ENCODE results near the gene CDC42BPB. TPM values are rescaled to one million over a fixed set of nuclear protein-coding genes. Genes with fewer than 3 reads are reported as not detected.

CDC42BPB gene
- total RNA-seq, 2 donors from 2014 or later = 66.2 to 102 TPM

DNA sequence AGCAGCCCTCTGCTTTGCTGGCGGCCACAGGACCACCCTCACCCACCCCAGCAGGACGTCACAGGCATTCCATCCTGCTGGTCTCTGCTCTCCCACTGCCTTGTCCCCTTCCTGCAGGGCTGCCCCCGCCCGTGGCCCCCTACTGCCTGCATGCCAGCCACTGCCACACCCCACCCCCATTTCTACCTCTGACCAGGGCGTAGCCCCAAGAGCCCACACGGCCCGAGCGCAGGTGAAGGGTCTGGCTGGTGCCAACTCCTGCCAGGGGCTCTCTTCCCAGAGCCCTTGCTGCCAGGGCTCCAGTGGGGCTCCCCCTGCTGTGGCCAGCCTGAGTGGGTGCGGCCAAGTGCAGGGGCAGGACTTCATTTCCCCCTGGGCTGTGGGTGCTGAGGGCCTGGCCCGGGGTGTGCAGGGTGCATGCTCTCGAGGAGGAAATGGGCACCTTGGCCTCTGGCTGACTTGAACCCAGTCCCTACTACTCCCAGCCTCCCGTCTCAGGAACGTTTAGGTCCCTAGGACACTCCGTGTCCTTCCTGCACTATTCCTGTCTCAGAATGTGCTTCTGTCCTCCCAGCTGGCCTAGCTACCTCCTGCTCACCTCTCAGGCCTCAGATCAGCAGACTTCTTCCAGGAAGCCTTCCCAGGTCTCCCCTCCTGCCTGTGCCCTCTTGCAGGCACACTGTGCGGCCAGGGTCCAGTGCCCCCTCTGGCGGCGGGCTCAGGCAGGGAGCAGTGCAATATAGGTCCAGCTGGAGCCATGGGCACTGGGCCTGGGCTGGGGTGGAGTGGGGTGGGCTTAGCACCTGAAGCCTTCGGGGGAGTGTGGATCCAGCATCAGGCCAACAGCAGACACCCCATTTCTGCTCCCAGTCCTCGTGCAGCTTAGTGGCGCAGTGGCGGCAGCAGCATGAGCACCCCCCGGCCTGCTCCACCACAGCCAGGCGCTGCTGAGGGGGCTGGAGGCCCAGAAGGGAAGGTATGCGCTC lies 28.1 kb upstream of the CDC42BPB start:
- intact Hi-C loops (cut with DNase I) = no loop called here
- Histone ChIP-seq H3K4me3 (no peak overlapping the region), H3K4me1 (no peaks in the 10 kb centered on the region), H3K27me3 (peaks cover 0 to 9% of the 10 kb centered on the region in 2 donors), H3K9me3 (no peaks in the 10 kb centered on the region), H3K27ac (no peak overlapping the region), H3K36me3 (replicated peaks in 1 of 2; ENCODE audit: insufficient read depth in 1 of 2, low read depth in 2 of 2) (no peaks in the 10 kb centered on the region)
- ATAC-seq (no peak), DNase-seq (no peak)
- WGBS, 2 donors = 63% methylated on average over 6 to 22 of the region's 24 CpGs
- TF ChIP-seq, protein P1, sequence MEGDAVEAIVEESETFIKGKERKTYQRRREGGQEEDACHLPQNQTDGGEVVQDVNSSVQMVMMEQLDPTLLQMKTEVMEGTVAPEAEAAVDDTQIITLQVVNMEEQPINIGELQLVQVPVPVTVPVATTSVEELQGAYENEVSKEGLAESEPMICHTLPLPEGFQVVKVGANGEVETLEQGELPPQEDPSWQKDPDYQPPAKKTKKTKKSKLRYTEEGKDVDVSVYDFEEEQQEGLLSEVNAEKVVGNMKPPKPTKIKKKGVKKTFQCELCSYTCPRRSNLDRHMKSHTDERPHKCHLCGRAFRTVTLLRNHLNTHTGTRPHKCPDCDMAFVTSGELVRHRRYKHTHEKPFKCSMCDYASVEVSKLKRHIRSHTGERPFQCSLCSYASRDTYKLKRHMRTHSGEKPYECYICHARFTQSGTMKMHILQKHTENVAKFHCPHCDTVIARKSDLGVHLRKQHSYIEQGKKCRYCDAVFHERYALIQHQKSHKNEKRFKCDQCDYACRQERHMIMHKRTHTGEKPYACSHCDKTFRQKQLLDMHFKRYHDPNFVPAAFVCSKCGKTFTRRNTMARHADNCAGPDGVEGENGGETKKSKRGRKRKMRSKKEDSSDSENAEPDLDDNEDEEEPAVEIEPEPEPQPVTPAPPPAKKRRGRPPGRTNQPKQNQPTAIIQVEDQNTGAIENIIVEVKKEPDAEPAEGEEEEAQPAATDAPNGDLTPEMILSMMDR (IDR thresholded peaks at IDR 0.05) = no peak
- TF ChIP-seq POLR2A (IDR thresholded peaks at IDR 0.05) = no peak

DNA sequence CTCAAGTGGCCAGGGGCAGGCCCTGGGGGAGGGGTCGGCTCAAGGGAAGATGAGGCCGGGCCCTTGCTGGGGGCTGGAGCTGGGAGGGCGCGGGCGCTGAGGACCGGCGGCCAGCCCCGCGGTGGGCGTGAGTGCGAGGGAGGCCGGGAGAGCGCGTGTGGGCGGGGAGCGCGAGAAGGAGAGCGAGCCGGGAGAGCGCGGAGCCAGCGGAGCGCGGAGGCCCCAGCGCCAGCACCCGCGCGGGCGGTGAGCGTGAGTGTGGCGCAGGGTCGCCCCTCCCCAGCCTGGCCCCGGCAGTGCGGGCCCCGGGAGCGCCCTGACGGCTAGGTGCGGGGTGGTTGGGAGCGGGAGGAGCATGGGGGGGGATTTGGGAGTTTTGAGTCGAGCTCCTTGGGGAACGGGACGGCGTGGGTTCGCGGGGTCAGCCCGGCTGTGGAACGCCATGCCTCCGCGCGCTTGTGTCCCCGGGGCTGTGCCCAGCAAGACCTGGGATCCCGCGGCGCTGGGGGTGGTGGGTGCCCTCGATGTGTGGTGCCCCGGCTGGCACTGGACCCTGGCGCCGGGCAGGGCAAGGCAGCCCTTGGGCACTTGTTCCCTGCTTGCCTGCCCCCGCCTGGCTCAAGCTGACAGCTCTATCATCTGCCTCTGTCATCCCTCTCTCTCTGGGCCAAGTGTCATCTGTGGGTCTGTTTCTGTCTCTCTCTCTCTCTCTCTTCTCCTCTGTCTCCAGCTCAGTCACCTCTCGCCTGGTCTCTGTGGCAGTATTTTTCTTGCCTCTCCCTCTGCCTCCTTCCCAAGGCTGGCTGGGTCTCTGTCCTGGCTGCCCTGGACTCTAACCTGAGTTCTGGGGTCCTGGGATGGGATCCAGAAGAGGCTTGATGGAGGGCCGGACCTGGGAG lies 26.9 kb upstream of the CDC42BPB start, which contains the start of gene LBHD2:
Gene LBHD2, plus strand, starts transcription at position 190 of the 899 bp plus-strand sequence. CDS start 1,803 bp downstream, outside the sequence.
- no peak within 1 kb of the TSS for H3K27ac ChIP-seq
- DNase-seq (peak in 1 of 4 donors; percentile 8), ATAC-seq (peak; percentile 38)
- H3K27me3 ChIP-seq = peaks cover 0 to 9% of the 10 kb centered on the region in 2 donors
- no peaks in the 10 kb centered on the region for H3K36me3 ChIP-seq (replicated peaks in 1 of 2; ENCODE audit: insufficient read depth in 1 of 2, low read depth in 2 of 2)
- H3K4me1 ChIP-seq = no peaks in the 10 kb centered on the region
- intact Hi-C loops (cut with DNase I) = no loop called here
- WGBS, 2 donors = 17 to 43% methylated on average over 8 to 59 of the region's 61 CpGs
- H3K4me3 ChIP-seq = no peak within 1 kb of the TSS
- no peaks in the 10 kb centered on the region for H3K9me3 ChIP-seq
- TF ChIP-seq POLR2A (IDR thresholded peaks at IDR 0.05) = no peak
- TF ChIP-seq, protein P1 (IDR thresholded peaks at IDR 0.05) = no peak

DNA sequence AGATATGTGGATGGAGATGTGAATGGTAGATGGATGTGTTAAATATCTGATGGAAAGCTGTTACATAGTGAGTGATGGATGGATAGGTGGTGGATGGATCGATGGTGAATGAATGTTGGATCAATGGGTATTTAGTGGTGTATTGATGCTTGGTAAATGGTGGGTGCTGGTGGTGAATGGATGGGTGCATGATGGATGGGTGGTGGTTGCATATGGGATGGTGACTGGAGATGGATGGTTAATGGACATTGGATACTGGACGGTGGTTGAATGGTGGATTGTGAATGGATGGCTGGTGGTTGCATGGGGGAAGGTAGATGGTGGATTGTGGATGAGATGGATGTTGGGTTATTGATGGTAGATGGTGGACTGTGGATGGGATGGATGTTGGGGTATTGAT lies 24.6 kb upstream of the CDC42BPB start:
- TF ChIP-seq, protein P1 (IDR thresholded peaks at IDR 0.05) = no peak
- TF ChIP-seq POLR2A (IDR thresholded peaks at IDR 0.05) = no peak
- no peak overlapping the region for H3K4me3 ChIP-seq
- no peaks in the 10 kb centered on the region for H3K4me1 ChIP-seq
- no peak overlapping the region for H3K27ac ChIP-seq
- 84 to 93% methylated on average over 2 of the region's 2 CpGs for WGBS, 2 donors
- no peaks in the 10 kb centered on the region for H3K9me3 ChIP-seq
- peaks cover 0 to 9% of the 10 kb centered on the region in 2 donors for H3K27me3 ChIP-seq
- no peak for ATAC-seq
- intact Hi-C loops (cut with DNase I) = no loop called here
- H3K36me3 ChIP-seq (replicated peaks in 1 of 2; ENCODE audit: insufficient read depth in 1 of 2, low read depth in 2 of 2) = no peaks in the 10 kb centered on the region
- no peak for DNase-seq

DNA sequence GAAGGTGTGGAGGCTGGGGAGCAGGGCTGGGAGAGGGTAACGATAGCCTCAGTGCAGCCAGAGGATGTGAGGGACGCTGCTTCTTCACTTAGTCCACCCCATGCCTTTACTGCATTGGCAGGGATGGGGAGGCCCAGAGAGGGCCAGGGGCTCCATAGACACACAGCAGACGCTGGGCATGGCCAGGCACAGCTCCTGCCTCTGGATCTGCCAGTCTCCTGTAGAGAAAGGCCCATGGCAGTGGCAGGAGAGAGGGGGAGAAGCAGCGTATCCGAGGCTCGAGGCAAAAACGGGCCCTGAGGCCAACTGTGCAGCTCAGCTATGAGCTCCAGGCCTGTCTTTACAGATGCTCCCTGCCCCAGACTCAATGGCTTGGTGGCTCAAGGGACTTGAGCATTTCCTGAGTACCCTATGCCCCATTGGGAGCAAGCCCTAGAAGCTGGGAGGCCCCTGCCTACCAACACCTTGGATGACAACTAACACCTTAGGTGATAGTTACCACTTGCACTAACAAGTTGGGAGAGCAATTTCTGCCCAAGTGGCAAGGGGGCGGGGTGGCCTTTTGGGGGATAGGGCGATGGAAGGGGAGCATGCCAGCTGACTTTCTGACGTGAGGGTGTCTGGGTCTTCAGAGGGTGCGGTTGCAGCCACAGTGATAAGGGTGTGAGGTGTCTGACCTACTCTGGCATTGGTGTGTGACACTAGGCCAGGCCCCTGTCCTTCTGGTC lies 21.7 kb upstream of the CDC42BPB start:
- H3K4me3 ChIP-seq = no peak overlapping the region
- peaks cover 0 to 4% of the 10 kb centered on the region in 2 donors for H3K27me3 ChIP-seq
- 50 to 65% methylated on average over 2 to 11 of the region's 11 CpGs for WGBS, 2 donors
- TF ChIP-seq POLR2A (IDR thresholded peaks at IDR 0.05) = no peak
- TF ChIP-seq, protein P1 (IDR thresholded peaks at IDR 0.05) = no peak
- H3K27ac ChIP-seq = no peak overlapping the region
- DNase-seq = no peak
- no peaks in the 10 kb centered on the region for H3K36me3 ChIP-seq (replicated peaks in 1 of 2; ENCODE audit: insufficient read depth in 1 of 2, low read depth in 2 of 2)
- H3K9me3 ChIP-seq = no peaks in the 10 kb centered on the region
- H3K4me1 ChIP-seq = peaks cover 20% of the 10 kb centered on the region
- ATAC-seq = no peak
- intact Hi-C loops (cut with DNase I) = loop anchor here (10.0 kb wide), 1 partner anchor 216 kb away; no protein-coding TSS in a partner anchor
